ENCODE data around the gene EMCN.

- TF ChIP-seq CTCF (IDR thresholded peaks at IDR 0.05; ENCODE audit: insufficient read depth, low read length, poor library complexity, severe bottlenecking), result no peak
- TF ChIP-seq EZH2phosphoT487 (conservative IDR thresholded peaks at IDR 0.05; ENCODE audit: low read length), result no peak
Measured at GRCh38 chr4:100428051-100428450, 89.8 kb downstream of the EMCN start.

Data from SU-DHL-6 (cell line).